ENCODE measurements around the gene CRYBB1.

Gene CRYBB1

DNA sequence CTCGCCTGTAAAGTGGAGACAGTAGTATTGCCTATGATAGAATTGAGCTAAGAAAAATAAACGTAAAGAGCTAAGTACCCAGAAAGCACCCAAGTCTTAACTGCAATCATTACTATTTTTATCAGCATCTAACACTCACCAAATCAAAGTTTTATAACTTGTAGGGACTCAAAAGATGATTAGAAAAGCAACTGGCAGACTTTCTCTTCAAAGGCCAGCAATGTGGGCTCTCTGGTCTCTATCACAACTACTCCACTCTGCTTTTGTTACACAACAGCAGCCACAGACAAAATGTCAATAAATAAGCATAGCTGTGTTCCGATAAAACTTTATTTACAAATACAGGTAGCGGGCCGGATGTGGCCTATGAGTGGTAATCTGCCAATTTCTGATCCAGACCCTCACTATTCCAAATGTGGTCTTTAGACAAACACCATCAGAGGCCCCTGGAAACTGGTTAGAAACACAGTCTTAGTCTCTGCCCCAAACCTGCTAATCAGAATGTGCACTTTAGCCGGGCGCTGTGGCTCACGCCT lies 36.1 kb downstream of the CRYBB1 start:
- FAIRE-seq (no peak), DNase-seq (ENCODE audit: low spot score) (no peak)

GRCh38 chr22:26581026-26581425 lies 36.8 kb downstream of the CRYBB1 start:
- FAIRE-seq: no peak
- DNase-seq (ENCODE audit: low spot score): no peak

DNA sequence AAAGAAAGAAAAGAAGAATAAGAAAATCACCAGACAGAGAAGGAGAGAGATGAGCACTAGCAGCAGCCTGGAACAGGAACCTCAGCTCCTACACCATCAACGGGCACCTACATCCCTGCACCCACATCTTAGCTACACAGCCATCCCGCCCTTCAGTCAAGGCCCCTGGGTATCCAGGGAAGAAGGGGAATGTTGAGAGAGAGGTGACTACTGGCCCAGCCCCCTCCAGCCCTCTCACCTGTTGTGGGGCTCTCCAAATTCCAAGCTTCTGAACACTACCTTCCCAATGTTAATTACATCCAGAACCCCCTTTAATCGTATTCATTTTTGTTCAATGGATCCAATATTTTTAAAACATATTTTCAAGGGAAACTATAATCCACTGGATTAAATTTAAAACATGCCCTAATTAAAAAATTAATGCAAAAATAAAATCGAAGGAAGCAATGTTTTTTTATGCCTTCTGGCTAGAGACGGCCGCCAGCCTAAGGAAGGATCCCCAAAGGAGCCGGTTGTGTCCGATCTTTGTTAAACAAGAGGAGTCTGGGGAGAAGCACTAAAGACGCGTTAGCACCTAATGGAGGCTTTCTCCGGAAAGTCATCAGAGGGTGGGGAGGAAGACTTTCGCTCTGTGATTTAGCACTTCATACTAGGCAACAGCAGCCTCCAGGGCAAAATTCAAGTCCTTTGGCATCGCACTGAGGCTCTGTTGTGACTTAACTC lies 37.4 kb downstream of the CRYBB1 start:
- DNase-seq (ENCODE audit: low spot score) (no peak), FAIRE-seq (no peak)

- FAIRE-seq (no peak), DNase-seq (ENCODE audit: low spot score) (no peak)
These were observed 38.4 kb downstream of the CRYBB1 start for GRCh38 chr22:26579331-26579886.

DNA sequence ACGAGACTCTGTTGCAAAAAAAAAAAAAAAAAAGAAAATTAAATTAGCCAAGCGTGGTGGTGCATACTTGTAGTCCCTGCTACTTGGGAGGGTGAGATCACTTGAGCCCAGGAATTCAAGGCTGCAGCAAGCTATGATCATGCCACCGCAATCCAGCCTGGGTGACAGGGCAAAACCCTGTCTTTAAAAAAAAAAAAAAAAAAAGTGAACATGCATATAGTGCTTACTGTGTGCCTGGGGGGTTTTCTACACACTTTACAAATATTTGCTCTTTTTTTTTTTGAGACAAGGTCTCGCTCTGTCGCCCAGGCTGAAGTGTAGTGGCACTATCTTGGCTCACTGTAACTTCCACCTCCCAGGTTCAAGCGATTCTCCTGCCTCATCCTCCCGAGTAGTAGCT lies 40.7 kb downstream of the CRYBB1 start:
- DNase-seq (ENCODE audit: low spot score) (no peak), FAIRE-seq (no peak)

DNA sequence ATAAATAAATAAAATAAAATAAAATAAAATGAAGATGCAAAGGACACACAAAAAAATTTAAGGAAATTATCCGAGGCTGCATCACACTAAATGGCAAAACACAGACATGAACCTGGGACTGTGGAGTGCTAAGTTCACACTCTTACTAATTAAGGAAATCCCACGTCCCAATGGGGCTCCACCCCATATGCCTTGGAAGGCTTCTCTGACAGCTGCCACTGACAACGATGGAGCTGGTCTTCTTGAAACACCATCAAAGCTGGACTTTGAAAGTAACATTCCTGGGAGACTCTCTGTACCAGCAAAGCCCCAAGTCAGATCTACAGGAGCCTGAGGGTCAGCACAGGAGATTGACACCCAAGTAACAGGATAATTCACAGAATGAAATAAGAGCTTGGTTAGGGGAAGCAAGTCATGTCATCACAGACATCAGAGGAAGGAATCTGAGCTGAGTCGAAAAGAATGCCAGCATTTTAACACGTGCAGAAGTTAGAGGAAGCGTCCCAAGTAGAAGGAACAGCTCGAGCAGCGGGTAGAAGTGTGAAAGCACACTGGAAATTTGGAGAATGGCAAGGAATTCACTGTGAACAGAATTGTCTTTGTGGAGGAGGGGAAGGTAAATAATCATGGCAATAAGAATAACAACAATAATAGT lies 41.7 kb downstream of the CRYBB1 start:
- DNase-seq (ENCODE audit: low spot score) (no peak), FAIRE-seq (no peak)

GRCh38 chr22:26574001-26574723 lies 43.7 kb downstream of the CRYBB1 start:
- no peak for DNase-seq (ENCODE audit: low spot score)
- FAIRE-seq: no peak

- no peak for FAIRE-seq
- DNase-seq (ENCODE audit: low spot score): no peak
These were observed 44.7 kb downstream of the CRYBB1 start for GRCh38 chr22:26573026-26573662.

- DNase-seq (ENCODE audit: low spot score) (no peak), FAIRE-seq (no peak)
These were observed 46.8 kb downstream of the CRYBB1 start for GRCh38 chr22:26570864-26571525.

DNA sequence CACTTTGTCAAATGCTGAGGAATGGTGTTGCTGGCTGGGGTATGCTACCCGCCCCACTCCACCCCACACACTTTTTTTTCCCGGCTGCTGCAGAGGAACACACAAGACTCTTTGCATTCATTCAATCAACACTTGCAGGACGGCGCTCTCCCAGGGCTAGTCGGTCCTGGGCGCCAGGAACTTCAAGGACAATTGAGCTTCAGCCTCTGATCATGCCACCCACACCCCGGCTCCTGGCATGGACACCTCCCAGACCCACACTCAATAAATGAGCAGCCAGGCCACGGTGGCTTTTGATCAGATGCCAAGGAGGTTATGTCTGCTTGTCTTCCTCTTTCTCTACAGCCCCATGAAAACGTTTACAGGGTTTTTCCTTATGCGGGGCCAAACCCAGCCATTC lies 47.7 kb downstream of the CRYBB1 start:
- no peak for DNase-seq (ENCODE audit: low spot score)
- FAIRE-seq: no peak

DNA sequence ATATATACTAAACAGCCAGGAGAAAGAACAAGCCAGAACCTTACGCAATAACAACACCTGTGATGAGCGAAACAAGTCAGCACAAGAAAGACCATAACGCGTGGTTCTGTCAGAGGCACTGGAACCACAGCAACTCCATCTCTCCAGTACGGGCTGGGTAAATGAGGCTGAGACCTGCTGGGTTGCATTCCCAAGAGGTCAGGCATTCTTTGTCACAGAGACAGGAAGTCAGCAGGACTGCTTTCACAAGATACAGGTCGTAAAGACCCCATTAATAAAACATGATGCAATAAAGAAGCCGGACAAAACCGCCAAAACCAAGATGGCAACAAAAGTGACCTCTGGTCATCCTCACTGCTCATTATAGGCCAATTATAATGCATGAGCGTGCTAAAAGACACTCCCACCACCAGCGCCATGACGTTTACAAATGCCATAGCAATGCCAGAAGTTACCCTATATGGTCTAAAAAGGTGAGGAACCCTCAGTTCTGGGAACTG lies 49.6 kb downstream of the CRYBB1 start:
- FAIRE-seq: no peak
- DNase-seq (ENCODE audit: low spot score): no peak

DNA sequence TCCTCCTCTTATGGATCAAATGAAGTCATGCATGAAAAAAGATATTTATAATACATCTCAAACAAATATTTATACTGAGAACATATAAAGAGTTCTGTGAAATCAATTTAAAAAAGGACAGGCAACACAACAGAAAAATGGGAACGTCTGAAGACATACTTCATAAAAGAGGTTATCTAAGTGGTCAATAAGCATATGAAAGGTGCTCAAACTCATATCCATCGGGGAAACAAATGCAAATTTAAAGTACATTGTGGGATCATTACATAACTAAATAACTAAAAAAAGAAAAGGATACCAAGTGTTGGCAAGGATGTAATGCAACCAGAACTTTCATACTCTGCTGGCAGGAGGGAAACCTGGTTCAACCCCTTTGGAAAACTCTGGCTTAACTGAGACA lies 50.2 kb downstream of the CRYBB1 start:
- FAIRE-seq: no peak
- no peak for DNase-seq (ENCODE audit: low spot score)

DNA sequence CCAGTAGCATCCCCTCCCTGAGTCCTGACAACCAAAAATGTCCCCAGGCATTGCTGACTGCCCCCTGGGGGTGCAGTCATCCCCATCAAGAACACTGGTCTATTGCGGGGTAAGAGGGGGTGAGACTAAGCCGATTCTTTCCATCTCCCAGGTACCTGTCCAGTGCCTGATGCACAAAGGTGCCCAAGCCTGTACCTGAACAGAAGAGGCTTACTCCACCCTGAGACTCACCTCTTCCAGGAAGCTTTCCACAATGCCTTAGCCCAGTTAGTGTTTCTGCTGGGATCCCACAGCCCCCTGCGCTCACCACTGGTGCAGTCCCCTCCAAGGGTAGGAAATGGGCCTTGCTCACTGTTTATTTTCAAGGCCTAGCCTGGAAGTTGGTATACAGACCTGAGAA lies 50.8 kb downstream of the CRYBB1 start:
- no peak for DNase-seq (ENCODE audit: low spot score)
- no peak for FAIRE-seq

GRCh38 chr22:26565889-26566288 lies 51.9 kb downstream of the CRYBB1 start:
- FAIRE-seq: no peak
- no peak for DNase-seq (ENCODE audit: low spot score)

DNA sequence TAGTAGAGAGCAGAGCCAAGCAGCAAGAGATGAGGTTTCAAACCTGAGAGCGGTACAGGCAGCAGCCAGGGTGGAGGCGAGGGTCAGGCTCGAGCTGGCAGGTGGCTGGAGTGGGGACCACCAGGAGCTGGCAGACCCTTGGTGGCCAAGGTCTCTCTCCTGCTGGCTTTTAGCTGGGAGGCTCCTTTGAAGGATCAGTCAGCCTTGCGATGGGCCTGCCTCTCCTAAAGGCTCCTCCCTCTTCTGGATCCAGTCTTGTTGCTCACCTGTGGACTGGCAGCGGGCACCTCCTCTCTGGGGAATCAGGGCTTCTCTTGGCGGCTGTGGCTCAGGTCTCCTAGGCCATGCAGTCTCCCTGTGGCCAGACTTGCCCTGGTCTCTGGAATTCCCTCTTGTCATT lies 52.6 kb downstream of the CRYBB1 start:
- no peak for DNase-seq (ENCODE audit: low spot score)
- FAIRE-seq: no peak

DNA sequence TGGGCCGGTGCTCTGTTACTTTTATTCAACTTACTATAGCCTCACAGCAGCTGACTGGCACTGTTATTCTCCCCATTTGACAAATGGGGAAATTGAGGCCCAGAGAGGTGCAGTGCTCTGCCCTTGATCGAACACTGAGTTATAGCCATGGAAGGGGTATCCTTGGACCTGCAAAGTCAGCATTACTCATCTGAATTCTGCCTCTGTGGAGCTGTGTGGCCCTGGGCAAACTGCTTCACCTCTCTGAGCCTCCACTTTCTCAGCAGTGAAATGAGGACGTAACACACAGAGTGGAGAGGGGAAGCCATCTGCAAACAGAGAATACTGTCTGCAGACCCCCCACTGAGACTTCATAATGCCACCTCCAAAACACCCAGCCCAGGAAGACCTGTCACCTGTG lies 53.2 kb downstream of the CRYBB1 start:
- no peak for DNase-seq (ENCODE audit: low spot score)
- FAIRE-seq: no peak

GRCh38 chr22:26564181-26564580 lies 53.6 kb downstream of the CRYBB1 start:
- DNase-seq (ENCODE audit: low spot score): no peak
- no peak for FAIRE-seq

DNA sequence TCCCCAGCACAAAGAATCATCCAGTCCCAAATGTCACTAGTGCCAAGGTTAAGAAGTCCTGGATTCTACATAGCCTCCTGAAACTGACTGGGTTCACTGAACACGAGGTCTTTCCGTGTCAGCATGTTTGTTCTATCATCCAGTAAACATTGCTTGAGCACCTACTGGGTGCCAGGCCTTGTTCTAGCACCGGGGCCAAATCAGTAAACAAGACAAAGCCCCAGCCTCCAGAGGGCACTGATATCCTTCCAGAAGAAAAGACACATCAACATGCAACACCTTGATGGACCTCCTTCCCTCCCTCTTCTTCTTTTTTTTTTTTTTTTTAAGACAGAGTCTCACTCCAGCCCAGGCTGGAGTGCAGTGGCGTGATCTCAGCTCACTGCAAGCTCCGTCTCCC lies 54.8 kb downstream of the CRYBB1 start:
- DNase-seq (ENCODE audit: low spot score) (no peak), FAIRE-seq (no peak)

DNA sequence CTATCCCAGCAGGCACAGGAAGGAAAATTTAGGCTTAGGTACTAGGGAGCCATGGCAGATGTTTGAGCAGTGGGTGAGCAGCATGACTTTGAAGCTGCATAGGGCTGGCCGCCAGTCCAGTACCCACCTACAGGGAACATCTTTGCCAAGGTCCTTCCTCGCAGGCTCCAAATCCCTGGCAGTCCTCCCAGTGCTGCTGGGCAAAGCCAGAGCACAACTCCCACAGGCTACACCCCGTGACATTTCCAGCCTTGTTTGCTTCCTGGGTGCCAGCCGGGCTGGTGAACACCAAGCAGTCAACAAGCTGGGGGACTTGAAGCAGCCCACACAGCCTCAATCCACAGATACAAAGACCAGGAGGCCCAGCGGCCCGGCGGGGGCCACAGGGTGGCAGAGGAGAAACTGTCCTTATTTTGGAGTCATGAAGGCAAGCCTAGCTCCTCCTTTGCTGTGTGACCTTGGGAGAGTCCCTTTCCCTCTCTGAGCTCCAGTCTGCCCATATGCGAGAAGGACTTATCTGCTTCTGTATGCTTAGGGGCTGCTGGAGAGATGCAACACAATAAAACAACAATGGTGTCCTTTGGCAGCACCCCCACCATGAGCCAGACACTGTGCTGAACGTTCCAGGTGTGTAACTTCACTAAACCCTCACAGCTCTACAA lies 55.9 kb downstream of the CRYBB1 start:
- DNase-seq (ENCODE audit: low spot score): no peak
- FAIRE-seq: no peak

GRCh38 chr22:26559961-26560575 lies 57.8 kb downstream of the CRYBB1 start:
- FAIRE-seq: no peak
- DNase-seq (ENCODE audit: low spot score): no peak
